MV-4-11 (cell line): Measurements from ENCODE around the gene TTLL8.

ENCODE experiments used
- DNase-seq: peaks from one replicate; lab custom pipeline; 2025; lab: John Stamatoyannopoulos, UW

TTLL8 gene

DNA sequence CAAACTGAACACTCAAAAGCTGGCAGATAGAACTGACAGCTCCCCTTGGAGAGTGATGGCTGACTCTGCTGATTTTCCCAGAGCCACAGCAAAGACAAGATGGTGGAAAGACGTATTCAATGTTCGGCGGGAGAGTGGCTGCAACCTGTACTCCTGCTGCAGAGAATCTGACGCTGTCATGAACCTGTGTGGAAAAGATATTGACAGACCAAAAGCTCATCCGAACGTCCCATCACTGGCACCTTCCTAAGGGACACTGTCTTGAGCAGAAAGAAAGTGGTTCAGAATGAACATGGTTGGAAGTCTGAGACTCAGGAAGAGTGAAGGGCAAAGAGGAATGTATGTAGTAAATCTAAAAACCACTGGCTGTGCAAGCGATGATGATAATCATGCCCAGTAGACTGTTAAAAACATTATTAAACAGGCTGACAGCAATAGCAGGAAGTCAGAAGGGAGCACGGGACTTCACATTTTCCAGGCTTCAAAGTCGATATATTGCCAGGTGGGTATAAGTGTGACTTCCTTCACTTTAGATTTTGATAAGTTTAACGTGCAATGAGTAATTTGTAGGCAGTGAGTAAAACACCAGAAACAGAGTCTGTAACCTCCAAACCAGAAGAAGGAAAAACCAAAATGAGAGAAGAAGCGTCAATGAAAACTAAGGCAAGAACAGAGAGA is 39.4 kb downstream of the TTLL8 start:
- DNase-seq: no peak

DNA sequence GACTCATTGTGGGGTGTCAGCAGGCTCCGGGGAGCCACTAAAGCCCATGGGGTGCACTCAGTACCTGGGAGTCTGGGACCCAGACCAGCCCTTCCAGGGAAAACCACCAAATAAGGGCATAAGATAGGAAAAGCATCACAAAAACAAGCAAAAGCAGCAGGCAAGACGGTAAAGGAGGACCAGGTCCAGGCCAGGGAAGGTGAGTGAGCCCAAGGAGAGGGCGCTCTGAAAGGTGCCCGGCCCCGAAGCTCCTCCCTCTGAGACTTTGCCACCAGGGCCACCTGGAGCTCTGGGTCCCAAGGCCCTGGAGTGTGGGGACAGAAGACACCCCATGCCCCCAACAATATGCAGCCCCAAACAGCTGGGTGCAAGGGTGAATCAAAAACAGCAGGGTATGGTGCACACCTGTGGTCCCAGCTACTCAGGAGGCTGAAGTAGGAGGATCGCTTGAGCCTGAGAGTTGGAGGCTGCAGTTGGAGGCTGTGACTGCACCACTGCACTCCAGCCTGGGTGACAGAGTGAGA is 40.3 kb downstream of the TTLL8 start:
- DNase-seq: no peak

DNA sequence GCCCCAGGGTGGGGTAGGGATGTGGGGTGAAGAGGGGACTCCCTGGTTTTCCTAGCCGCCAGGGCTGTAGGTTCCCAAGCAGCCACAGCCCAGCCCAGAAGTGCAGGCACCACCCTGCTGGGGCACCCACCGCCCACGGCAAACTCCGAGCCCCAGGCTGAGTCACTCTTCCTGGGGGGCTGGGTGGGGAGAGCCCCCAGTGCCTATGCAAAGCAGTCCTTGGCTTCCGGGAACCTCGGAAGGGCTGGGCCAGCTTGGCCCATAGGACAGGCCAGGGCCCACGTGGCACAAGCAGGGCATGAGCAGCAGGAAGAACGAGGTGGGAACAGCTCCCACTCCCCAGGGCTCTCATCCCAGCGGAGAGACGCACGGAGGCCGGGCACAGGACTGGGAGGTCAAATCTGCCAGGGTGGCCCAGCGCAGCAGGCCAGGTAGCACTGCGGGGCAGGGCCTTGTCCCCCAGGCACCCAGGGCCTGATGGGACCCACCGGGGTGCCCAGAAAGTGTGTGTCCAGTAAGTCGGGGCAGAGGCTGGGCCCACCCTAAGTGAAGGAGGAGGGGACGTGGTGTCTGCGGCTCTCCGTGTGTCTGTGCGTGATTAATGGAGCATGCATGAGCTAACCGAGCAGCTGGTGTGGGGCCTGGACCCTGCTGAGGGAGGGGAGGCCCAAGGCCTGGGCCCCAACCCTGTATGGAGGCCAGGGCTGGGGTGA is 41.0 kb downstream of the TTLL8 start:
- no peak for DNase-seq

DNA sequence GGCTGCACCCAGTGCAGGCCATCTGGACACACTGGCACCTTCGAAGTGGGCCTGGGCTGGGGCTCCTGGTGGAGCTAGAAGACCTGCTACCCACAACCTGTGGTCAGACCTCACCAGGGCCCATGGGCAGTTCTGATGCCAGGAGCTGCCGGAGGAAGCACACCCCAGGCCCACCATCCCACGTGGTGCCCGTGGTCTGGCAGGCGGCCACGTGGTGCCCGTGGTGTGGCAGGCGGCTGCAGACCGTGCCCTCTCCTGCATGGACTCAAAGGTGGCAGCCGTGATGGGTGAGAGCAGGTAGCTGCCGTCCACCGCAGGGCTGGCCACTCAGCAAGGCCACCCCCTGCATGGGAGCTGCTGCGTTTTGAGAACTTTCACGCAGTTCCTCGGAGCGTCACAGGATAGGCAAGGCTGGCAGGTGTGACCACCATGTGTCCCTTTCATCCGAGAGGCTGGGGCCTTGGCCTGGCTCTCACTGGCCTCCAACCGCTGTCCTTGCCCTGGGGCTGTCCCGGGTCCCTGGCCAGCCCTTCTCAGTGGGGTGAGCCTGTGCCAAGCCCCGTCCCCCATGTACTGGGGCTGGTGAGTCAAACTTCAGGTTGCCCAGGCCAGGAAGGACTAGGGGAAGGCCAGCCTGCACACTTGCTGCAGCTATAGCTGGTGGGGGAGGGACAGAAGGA is 41.6 kb downstream of the TTLL8 start:
- DNase-seq: no peak

DNA sequence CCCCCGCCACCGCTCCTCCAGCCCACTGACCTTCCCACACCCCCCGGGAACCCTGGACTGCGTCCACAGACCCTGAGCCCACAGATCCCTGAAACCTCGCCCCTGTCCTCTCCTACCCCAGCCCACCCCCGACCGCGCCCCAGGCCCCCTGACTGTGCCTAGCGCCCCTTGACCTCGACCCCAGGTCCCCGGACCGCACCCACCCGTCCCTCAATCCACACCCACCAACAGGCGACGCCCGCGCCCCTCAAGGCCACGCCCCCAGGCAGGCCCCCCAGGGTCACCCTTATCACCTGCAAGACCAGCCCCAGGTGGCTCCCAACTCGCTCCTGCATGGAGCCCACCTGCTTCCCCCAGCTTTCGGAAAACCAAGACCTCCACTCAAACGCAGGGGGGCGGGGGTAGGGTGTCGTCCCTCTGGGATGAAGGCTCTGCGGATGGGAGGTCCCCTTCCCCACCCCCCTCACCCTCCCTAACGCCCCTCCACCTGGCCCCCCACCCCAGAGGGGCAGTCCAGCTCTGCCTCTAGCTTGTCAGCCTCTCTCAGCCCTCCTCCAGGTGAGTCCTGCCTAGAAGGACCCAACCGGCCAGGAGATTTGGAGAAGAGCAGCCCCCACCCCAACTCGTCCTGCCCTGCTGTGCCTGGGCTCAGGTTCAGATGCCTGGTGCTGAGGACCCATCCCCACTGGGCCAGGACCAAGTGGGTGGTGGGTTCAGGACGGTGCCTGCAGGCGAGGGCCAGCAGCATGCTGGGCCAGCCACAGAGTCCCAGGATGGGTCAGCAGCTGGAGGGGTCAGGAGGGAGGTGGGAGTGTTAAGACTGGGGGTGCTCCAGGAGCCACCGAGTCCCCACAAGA is 42.4 kb downstream of the TTLL8 start:
- no peak for DNase-seq

- no peak for DNase-seq
These were observed 43.3 kb downstream of the TTLL8 start for GRCh38 chr22:50014655-50015401.

DNA sequence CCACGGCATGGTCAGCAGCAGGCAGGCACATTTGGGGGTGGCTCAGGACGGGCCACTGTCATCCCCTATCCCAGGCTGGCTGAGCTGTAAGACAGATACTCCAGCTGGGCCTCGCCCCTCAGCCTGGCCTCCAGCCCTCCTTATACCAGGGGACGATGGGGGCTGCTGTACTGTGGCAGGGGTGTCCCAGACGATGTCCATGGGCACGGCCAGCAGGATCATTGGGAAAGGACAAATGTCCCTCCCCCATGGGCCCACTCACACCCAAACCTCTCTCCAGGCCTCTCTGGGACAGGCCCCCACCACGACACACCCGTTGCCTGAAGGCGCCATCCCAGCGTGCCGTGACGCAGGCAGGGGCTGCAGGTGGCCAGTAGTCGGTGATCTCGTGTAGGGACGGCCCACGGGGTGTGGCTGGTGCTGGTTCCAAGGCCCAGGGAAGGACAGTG is 44.0 kb downstream of the TTLL8 start:
- DNase-seq: no peak

- DNase-seq: no peak
These were observed 45.6 kb downstream of the TTLL8 start, which contains the start of gene IL17REL for GRCh38 chr22:50012211-50013181. IL17REL (minus strand) TSS chr22:50012765; CDS start chr22:50012646, 119 bp downstream.

- DNase-seq: peak; percentile 17
These were observed 46.5 kb downstream of the TTLL8 start for GRCh38 chr22:50011447-50012210.

- DNase-seq: no peak
These were observed 47.2 kb downstream of the TTLL8 start for GRCh38 chr22:50010676-50011446.

GRCh38 chr22:50009765-50010675 is 48.1 kb downstream of the TTLL8 start:
- no peak for DNase-seq

- no peak for DNase-seq
These were observed 48.8 kb downstream of the TTLL8 start for GRCh38 chr22:50009251-50009650.

GRCh38 chr22:50008151-50009040 is 49.7 kb downstream of the TTLL8 start:
- no peak for DNase-seq

GRCh38 chr22:50007057-50007511 is 51.0 kb downstream of the TTLL8 start:
- DNase-seq: no peak

GRCh38 chr22:50004918-50005317 is 53.2 kb downstream of the TTLL8 start:
- peak; percentile 57 for DNase-seq

DNA sequence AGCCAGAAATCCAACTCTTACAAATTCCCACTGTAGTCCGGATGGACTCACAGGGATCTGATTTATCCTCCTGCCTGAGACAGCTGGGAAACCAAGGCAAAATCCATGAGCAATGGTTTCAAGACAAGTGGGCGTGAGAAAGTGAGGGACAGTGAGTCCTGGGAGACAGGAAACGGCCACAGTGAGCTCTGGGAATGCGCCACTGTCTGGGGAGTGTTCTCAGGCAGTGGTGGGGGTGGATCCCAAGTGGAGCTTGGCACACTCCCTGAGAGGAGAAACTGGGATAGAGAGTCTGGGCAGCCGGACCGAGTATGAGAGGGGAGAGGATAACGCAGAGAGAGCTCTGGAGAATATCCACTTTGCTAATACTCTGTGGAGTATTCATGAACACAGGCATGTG is 55.3 kb downstream of the TTLL8 start:
- no peak for DNase-seq
